ENCODE measurements around the gene C1QB. TPM values are rescaled to one million over a fixed set of nuclear protein-coding genes. Genes with fewer than 3 reads are reported as not detected.

C1QB gene
- polyA plus RNA-seq, 2 of the 4 experiments (the other 2 are of a cell fraction), result not detected

- no peaks in the 10 kb centered on the region for H3K9me3 ChIP-seq
- ChIA-PET POLR2A (no interaction called here), CTCF (interaction anchor here (1.0 kb wide), 2 partner anchors 15 to 209 kb away, joined by 3 read pairs; no protein-coding TSS in a partner anchor)
- H3K4me1 ChIP-seq, result no peaks in the 10 kb centered on the region
- no peak for DNase-seq (ENCODE audit: low read depth in 1 of 2, low spot score in 1 of 2)
- H3K4me2 ChIP-seq, result no peak overlapping the region
- FAIRE-seq, result no peak
- ATAC-seq, result no peak
- WGBS (ENCODE audit: missing lambda C conversion rate), result 20% methylated on average over 10 of the region's 20 CpGs
- H3K27ac ChIP-seq, result no peak overlapping the region
- no peak for TF ChIP-seq JUN (IDR thresholded peaks at IDR 0.05)
- H3K4me3 ChIP-seq, result no peak overlapping the region
These were observed 26.5 kb upstream of the C1QB start for GRCh38 chr1:22626237-22627157.

DNA sequence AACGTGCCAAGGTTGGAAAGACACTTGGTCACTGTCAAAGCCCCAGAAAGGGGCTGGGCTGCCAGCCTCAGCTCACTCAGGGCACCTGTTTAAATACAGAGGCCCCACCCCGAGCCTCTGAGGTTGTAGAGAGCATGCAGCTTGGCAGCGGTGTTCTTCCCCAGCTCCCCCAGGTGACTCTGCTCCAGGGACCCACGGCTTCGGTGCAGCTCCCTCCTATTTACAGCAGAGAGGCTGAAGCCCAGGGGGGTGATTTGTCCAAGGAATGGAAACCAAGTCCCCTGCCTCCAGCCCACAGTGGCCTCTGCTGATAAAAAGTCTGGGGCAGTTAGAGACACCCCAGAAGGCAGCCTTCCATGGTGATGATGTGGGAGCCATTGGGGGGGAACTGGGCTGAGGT lies 25.7 kb upstream of the C1QB start:
- Histone ChIP-seq H3K9me3 (no peaks in the 10 kb centered on the region), H3K4me2 (no peak overlapping the region), H3K4me1 (no peaks in the 10 kb centered on the region), H3K27ac (no peak overlapping the region), H3K4me3 (no peak overlapping the region)
- WGBS (ENCODE audit: missing lambda C conversion rate), result 20% methylated on average over 1 of the region's 5 CpGs
- ATAC-seq, result no peak
- ChIA-PET POLR2A (no interaction called here), CTCF (no interaction called here)
- TF ChIP-seq FOSL2 (IDR thresholded peaks at IDR 0.05) (no peak), FOSL2 (CRISPR knock-in tag; IDR thresholded peaks at IDR 0.05) (no peak), FOXS1 (CRISPR knock-in tag; IDR thresholded peaks at IDR 0.05) (no peak), JUN (IDR thresholded peaks at IDR 0.05) (no peak), EHMT2 (IDR thresholded peaks at IDR 0.05; ENCODE audit: low read depth) (no peak), BHLHE40 (IDR thresholded peaks at IDR 0.05; ENCODE audit: low read depth, low read length) (no peak), CEBPB (IDR thresholded peaks at IDR 0.05) (no peak), HOXB13 (CRISPR knock-in tag; IDR thresholded peaks at IDR 0.05; ENCODE audit: low read depth) (no peak), MAFK (IDR thresholded peaks at IDR 0.05; ENCODE audit: partially characterized antibody) (no peak), CBX8 (IDR thresholded peaks at IDR 0.05) (no peak), CTCF (IDR thresholded peaks at IDR 0.05) (no peak), SMC3 (IDR thresholded peaks at IDR 0.05) (no peak), MAZ (IDR thresholded peaks at IDR 0.05; ENCODE audit: borderline replicate concordance, low read depth, low read length) (no peak), CHD4 (IDR thresholded peaks at IDR 0.05; ENCODE audit: borderline replicate concordance) (no peak)
- TF ChIP-seq, protein P1, sequence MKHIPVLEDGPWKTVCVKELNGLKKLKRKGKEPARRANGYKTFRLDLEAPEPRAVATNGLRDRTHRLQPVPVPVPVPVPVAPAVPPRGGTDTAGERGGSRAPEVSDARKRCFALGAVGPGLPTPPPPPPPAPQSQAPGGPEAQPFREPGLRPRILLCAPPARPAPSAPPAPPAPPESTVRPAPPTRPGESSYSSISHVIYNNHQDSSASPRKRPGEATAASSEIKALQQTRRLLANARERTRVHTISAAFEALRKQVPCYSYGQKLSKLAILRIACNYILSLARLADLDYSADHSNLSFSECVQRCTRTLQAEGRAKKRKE (CRISPR knock-in tag; IDR thresholded peaks at IDR 0.05; ENCODE audit: low read depth), result no peak
- FAIRE-seq, result no peak
- DNase-seq (ENCODE audit: low read depth in 1 of 2, low spot score in 1 of 2), result no peak

DNA sequence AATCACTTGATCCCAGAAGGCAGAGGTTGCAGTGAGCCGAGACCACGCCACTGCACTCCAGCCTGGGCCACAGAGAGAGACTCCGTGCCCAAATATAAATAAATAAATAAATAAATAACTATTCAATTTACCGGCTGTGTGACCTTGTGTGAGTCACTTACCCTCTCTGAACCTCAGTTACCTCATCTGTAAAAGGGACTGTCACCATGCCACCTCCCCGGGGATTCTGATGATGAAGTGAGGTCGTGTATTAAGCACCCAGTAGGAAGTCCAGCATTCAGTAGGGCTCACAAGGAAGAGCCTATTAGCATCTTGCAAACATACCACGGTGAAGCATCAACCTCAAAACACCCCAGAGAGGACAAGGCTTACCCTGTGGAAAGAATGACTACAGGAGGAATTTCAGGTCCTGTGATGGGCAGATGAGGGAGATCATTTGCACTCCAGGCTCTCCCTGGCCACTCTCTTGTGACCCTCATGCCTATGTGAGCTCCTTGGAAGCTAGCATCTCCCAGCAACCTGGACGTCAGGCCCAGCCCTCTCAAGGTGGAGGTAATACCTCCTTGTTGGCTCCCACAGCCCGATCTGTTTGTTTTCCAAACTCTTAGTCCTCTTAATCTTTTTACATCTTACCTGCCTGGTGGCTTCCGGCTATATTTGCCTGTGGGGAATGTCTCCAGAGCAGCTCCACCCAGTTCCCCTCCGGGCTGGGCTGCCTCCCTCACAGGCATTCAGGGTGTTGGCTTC lies 24.2 kb upstream of the C1QB start:
- POLR2A ChIA-PET, result no interaction called here
- no peak overlapping the region for H3K27ac ChIP-seq
- no peak for DNase-seq (ENCODE audit: low read depth in 1 of 2, low spot score in 1 of 2)
- H3K9me3 ChIP-seq, result no peaks in the 10 kb centered on the region
- 13% methylated on average over 11 of the region's 11 CpGs for WGBS (ENCODE audit: missing lambda C conversion rate)
- no peak for ATAC-seq
- H3K4me1 ChIP-seq, result no peaks in the 10 kb centered on the region
- H3K4me2 ChIP-seq, result no peak overlapping the region
- FAIRE-seq, result no peak
- TF ChIP-seq ZFP36 (IDR thresholded peaks at IDR 0.05; ENCODE audit: borderline replicate concordance, partially characterized antibody) (peak; percentile 9), RNF2 (IDR thresholded peaks at IDR 0.05; ENCODE audit: borderline replicate concordance, low read depth) (no peak)
- CTCF ChIA-PET, result interaction anchor here (0.9 to 2.6 kb wide), 2 partner anchors 13 kb away, joined by 4 to 11 read pairs; partner anchors contain the start of gene C1QC
- H3K4me3 ChIP-seq, result no peak overlapping the region
